ENCODE measurements around the gene DNAJC9. TPM values are rescaled to one million over a fixed set of nuclear protein-coding genes. Genes with fewer than 3 reads are reported as not detected.

DNAJC9 gene
- total and polyA plus RNA-seq, 2 of the 4 experiments (the other 2 are of a cell fraction): 20.0 to 28.7 TPM

- dilution Hi-C loops (cut with HindIII; ENCODE audit: low sequenced_read_pairs, unreplicated experiment): no loop called here
- no peak for DNase-seq
These were observed 12.4 kb downstream of the DNAJC9 start for GRCh38 chr10:73234695-73235094.

More at GRCh38 chr10:73234695-73235094, 12.4 kb downstream of the DNAJC9 start:
- Histone ChIP-seq H3K9me1 (ENCODE audit: insufficient read depth, low read length) (no peaks in the 10 kb centered on the region), H3K56ac (ENCODE audit: extremely low read depth, insufficient read depth, low read length) (no peak overlapping the region), H3K4me3 (ENCODE audit: insufficient read depth, low read depth, low read length) (no peak overlapping the region), H3K14ac (replicated peaks; ENCODE audit: low read depth, low read length) (no peak overlapping the region), H2BK120ac (ENCODE audit: low read depth, low read length) (no peak overlapping the region), H3K9ac (ENCODE audit: low read depth, low read length) (no peak overlapping the region), H3K79me1 (ENCODE audit: low read depth in 1 of 2, low read length in 2 of 2) (peaks cover 7 to 13% of the 10 kb centered on the region in 2 experiments; a peak in 3 of 4 replicates), H3K4me2 (ENCODE audit: low read depth, low read length) (no peak overlapping the region), H4K20me1 (ENCODE audit: insufficient read depth, low read length) (no peaks in the 10 kb centered on the region), H4K5ac (ENCODE audit: low read depth, low read length) (no peak overlapping the region), H3K18ac (ENCODE audit: low read depth, low read length) (no peak overlapping the region), H4K91ac (ENCODE audit: insufficient read depth, low read depth, low read length) (no peak overlapping the region), H3K27ac (ENCODE audit: insufficient read depth, low read length) (no peak overlapping the region), H3K9me3 (ENCODE audit: control insufficient read depth, insufficient read depth, low read length) (no peaks in the 10 kb centered on the region), H3K4me1 (ENCODE audit: control insufficient read depth, insufficient read depth, low read length) (no peaks in the 10 kb centered on the region), H2BK5ac (ENCODE audit: low read depth, low read length, poor library complexity, severe bottlenecking) (no peak overlapping the region), H2AK5ac (ENCODE audit: low read depth, low read length) (no peak overlapping the region), H3K23ac (ENCODE audit: low read depth, low read length) (no peak overlapping the region), H4K8ac (ENCODE audit: low read depth in 2 of 2, low read length in 2 of 2) (no peak overlapping the region), H3K4ac (ENCODE audit: low read depth, low read length) (no peak overlapping the region), H2AFZ (replicated peaks; ENCODE audit: low read length, poor library complexity) (no peak overlapping the region), H2BK20ac (ENCODE audit: low read depth, low read length) (no peak overlapping the region), H2BK15ac (ENCODE audit: low read depth, low read length) (no peak overlapping the region), H2AK9ac (replicated peaks; ENCODE audit: low read depth, low read length, poor library complexity) (no peak overlapping the region), H3K27me3 (ENCODE audit: control insufficient read depth, insufficient read depth, low read length) (no peaks in the 10 kb centered on the region), H3K36me3 (ENCODE audit: control insufficient read depth, insufficient read depth, low read length) (peaks cover 11% of the 10 kb centered on the region)
- in situ Hi-C loops (cut with MboI; ENCODE audit: low sequenced_read_pairs): no loop called here
- WGBS, 2 experiments (ENCODE audit: extremely low coverage in 2 of 2, insufficient read length in 1 of 2): no CpG with 5 or more reads among the region's 7 CpGs
- BruUV-seq (replicated peaks): no TSS peak
- ChIA-PET CTCF (no interaction called here), POLR2A (ENCODE audit: unreplicated experiment) (no interaction called here)
- intact Hi-C loops (cut with micrococcal nuclease): no loop called here
- no peak for ATAC-seq (ENCODE audit: low read depth)
- TF ChIP-seq MXI1 (IDR thresholded peaks at IDR 0.05; ENCODE audit: borderline replicate concordance, low read depth, low read length) (no peak), RCOR1 (IDR thresholded peaks at IDR 0.05; ENCODE audit: insufficient replicate concordance, low read length) (no peak), BHLHE40 (IDR thresholded peaks at IDR 0.05; ENCODE audit: low read depth, low read length) (no peak), CTCF (conservative IDR thresholded peaks at IDR 0.05; ENCODE audit: low read depth, low read length) (no peak), SMC3 (IDR thresholded peaks at IDR 0.05; ENCODE audit: low read depth, low read length) (no peak), RAD21 (IDR thresholded peaks at IDR 0.05; ENCODE audit: low read length) (no peak), ELK1 (IDR thresholded peaks at IDR 0.05; ENCODE audit: borderline replicate concordance, low read depth, low read length) (no peak), RFX5 (IDR thresholded peaks at IDR 0.05; ENCODE audit: low read depth, low read length) (no peak), CEBPB (IDR thresholded peaks at IDR 0.05; ENCODE audit: low read depth, low read length) (no peak), FOS (IDR thresholded peaks at IDR 0.05; ENCODE audit: low read depth, low read length) (no peak), MAZ (IDR thresholded peaks at IDR 0.05; ENCODE audit: borderline replicate concordance, low read depth, low read length) (no peak), MAFK (IDR thresholded peaks at IDR 0.05; ENCODE audit: low read depth, low read length) (no peak), NFE2L2 (IDR thresholded peaks at IDR 0.05; ENCODE audit: low read depth, low read length) (no peak), POLR2A (IDR thresholded peaks at IDR 0.05; ENCODE audit: low read depth, low read length) (no peak), CHD1 (IDR thresholded peaks at IDR 0.05; ENCODE audit: low read depth, low read length) (no peak), USF2 (IDR thresholded peaks at IDR 0.05; ENCODE audit: low read depth, low read length) (no peak)
